ENCODE results near the gene ITPA. TPM values are rescaled to one million over a fixed set of nuclear protein-coding genes. Genes with fewer than 3 reads are reported as not detected.
A peak's percentile ranks its signal among the peaks of the same experiment; 100 is the strongest.

The ITPA gene
- total and polyA plus RNA-seq, 2 donors (not counting 1 experiment from before 2014, with no cell fraction given) = 55.5 to 65.6 TPM

- Mint-ChIP-seq H3K4me3 (no peak overlapping the region), H3K27me3 (no peaks in the 10 kb centered on the region), H3K4me1 (no peaks in the 10 kb centered on the region), H3K9me3 (ENCODE audit: insufficient read depth) (no peaks in the 10 kb centered on the region), H3K27ac (no peak overlapping the region)
- no peaks in the 10 kb centered on the region for H4K20me1 ChIP-seq (ENCODE audit: control insufficient read depth, insufficient read depth, low read length, poor library complexity, severe bottlenecking)
- H3K27ac ChIP-seq (ENCODE audit: low read length in 2 of 2) = no peak overlapping the region
- no peak for ATAC-seq (ENCODE audit: low read depth)
- H3K9ac ChIP-seq (ENCODE audit: low read length) = no peak overlapping the region
- 100% methylated on average over 3 of the region's 3 CpGs for WGBS (ENCODE audit: insufficient coverage)
- no peak overlapping the region for H3K4me3 ChIP-seq (ENCODE audit: control extremely low read depth in 1 of 5, extremely low read depth in 1 of 5, insufficient read depth in 1 of 5, low read depth in 2 of 5, low read length in 4 of 5)
- peaks cover 0 to 41% of the 10 kb centered on the region in 2 experiments for H3K36me3 ChIP-seq (replicated peaks in 1 of 2; ENCODE audit: control extremely low read depth in 1 of 2, control insufficient read depth in 1 of 2, extremely low read depth in 1 of 2, insufficient read depth in 2 of 2, low read length in 1 of 2)
- TF ChIP-seq CTCF (IDR thresholded peaks at IDR 0.05) (no peak), EZH2 (IDR thresholded peaks at IDR 0.05; ENCODE audit: borderline replicate concordance, insufficient read depth, low read depth, low read length, poor library complexity, severe bottlenecking) (no peak)
- no peaks in the 10 kb centered on the region for H3K79me2 ChIP-seq (ENCODE audit: control insufficient read depth, insufficient read depth, low read length)
- POLR2A ChIA-PET = no interaction called here
- intact Hi-C loops (cut with micrococcal nuclease) = no loop called here
- CTCF ChIA-PET = no interaction called here
- no peaks in the 10 kb centered on the region for H3K4me1 ChIP-seq (ENCODE audit: control insufficient read depth in 2 of 2, insufficient read depth in 2 of 2, low read length in 2 of 2)
- H3K4me2 ChIP-seq (replicated peaks; ENCODE audit: low read depth, low read length, poor library complexity, severe bottlenecking) = no peak overlapping the region
- no peaks in the 10 kb centered on the region for H3K27me3 ChIP-seq (replicated peaks in 1 of 4; ENCODE audit: control extremely low read depth in 1 of 4, control insufficient read depth in 3 of 4, insufficient read depth in 4 of 4, low read length in 3 of 4)
- no peak for DNase-seq
- no peaks in the 10 kb centered on the region for H3K9me3 ChIP-seq (ENCODE audit: control extremely low read depth in 1 of 3, control insufficient read depth in 2 of 3, insufficient read depth in 1 of 3, low read length in 2 of 3)
- no peak overlapping the region for H2AFZ ChIP-seq (ENCODE audit: insufficient read depth, low read depth, low read length, poor library complexity, severe bottlenecking)
Measured at GRCh38 chr20:3188823-3189413, 20.4 kb upstream of the ITPA start.

- ATAC-seq (ENCODE audit: low read depth) = no peak
- no peaks in the 10 kb centered on the region for H3K27me3 Mint-ChIP-seq
- H3K4me1 Mint-ChIP-seq = no peaks in the 10 kb centered on the region
- Histone ChIP-seq H3K79me2 (ENCODE audit: control insufficient read depth, insufficient read depth, low read length) (no peaks in the 10 kb centered on the region), H3K4me1 (ENCODE audit: control insufficient read depth in 2 of 2, insufficient read depth in 2 of 2, low read length in 2 of 2) (no peaks in the 10 kb centered on the region), H3K4me3 (ENCODE audit: control extremely low read depth in 1 of 5, extremely low read depth in 1 of 5, insufficient read depth in 1 of 5, low read depth in 2 of 5, low read length in 4 of 5) (no peak overlapping the region), H2AFZ (ENCODE audit: insufficient read depth, low read depth, low read length, poor library complexity, severe bottlenecking) (no peak overlapping the region), H3K36me3 (replicated peaks in 1 of 2; ENCODE audit: control extremely low read depth in 1 of 2, control insufficient read depth in 1 of 2, extremely low read depth in 1 of 2, insufficient read depth in 2 of 2, low read length in 1 of 2) (peaks cover 1 to 48% of the 10 kb centered on the region in 2 experiments), H3K27ac (ENCODE audit: low read length in 2 of 2) (no peak overlapping the region), H3K4me2 (replicated peaks; ENCODE audit: low read depth, low read length, poor library complexity, severe bottlenecking) (no peak overlapping the region), H4K20me1 (ENCODE audit: control insufficient read depth, insufficient read depth, low read length, poor library complexity, severe bottlenecking) (no peaks in the 10 kb centered on the region), H3K9ac (ENCODE audit: low read length) (no peak overlapping the region), H3K27me3 (replicated peaks in 1 of 4; ENCODE audit: control extremely low read depth in 1 of 4, control insufficient read depth in 3 of 4, insufficient read depth in 4 of 4, low read length in 3 of 4) (no peaks in the 10 kb centered on the region), H3K9me3 (ENCODE audit: control extremely low read depth in 1 of 3, control insufficient read depth in 2 of 3, insufficient read depth in 1 of 3, low read length in 2 of 3) (no peaks in the 10 kb centered on the region)
- no peak for DNase-seq
- intact Hi-C loops (cut with micrococcal nuclease) = no loop called here
- 87% methylated on average over 3 of the region's 4 CpGs for WGBS (ENCODE audit: insufficient coverage)
- H3K4me3 Mint-ChIP-seq = no peak overlapping the region
- ChIA-PET POLR2A (no interaction called here), CTCF (no interaction called here)
- peak overlapping the region; percentile 15 for H3K27ac Mint-ChIP-seq
- H3K9me3 Mint-ChIP-seq (ENCODE audit: insufficient read depth) = no peaks in the 10 kb centered on the region
- TF ChIP-seq EZH2 (IDR thresholded peaks at IDR 0.05; ENCODE audit: borderline replicate concordance, insufficient read depth, low read depth, low read length, poor library complexity, severe bottlenecking) = no peak
- TF ChIP-seq CTCF (IDR thresholded peaks at IDR 0.05) = no peak
Measured at GRCh38 chr20:3189561-3190131, 19.7 kb upstream of the ITPA start.

Measured in B cell (primary cell).